SK-N-SH treated with all-trans-retinoic acid at 6 μM for 48 hours (cell line): Measurements from ENCODE around the gene PSMD3.

Source experiments
- TOX ChIP-seq: fragments of 250-450 bp; sonication (Bioruptor Pico); IDR thresholded peaks from 2 replicates; pipeline ENCODE4 v1.8.0; 2021; ENCODE audit warnings: mild to moderate bottlenecking, moderate library complexity, borderline replicate concordance
- TF ChIP-seq, protein P1 (sequence below): fragments of 250-450 bp; sonication (Bioruptor Pico); IDR thresholded peaks from 2 replicates; pipeline ENCODE4 v1.5.1; 2021; ENCODE audit warnings: mild to moderate bottlenecking, moderate library complexity

- TF ChIP-seq, protein P1, sequence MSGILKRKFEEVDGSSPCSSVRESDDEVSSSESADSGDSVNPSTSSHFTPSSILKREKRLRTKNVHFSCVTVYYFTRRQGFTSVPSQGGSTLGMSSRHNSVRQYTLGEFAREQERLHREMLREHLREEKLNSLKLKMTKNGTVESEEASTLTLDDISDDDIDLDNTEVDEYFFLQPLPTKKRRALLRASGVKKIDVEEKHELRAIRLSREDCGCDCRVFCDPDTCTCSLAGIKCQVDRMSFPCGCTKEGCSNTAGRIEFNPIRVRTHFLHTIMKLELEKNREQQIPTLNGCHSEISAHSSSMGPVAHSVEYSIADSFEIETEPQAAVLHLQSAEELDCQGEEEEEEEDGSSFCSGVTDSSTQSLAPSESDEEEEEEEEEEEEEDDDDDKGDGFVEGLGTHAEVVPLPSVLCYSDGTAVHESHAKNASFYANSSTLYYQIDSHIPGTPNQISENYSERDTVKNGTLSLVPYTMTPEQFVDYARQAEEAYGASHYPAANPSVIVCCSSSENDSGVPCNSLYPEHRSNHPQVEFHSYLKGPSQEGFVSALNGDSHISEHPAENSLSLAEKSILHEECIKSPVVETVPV, result no peak
- TF ChIP-seq TOX (CRISPR knock-in tag), result no peak
Observed at GRCh38 chr17:39995438-39995837, 14.8 kb downstream of the PSMD3 start.
